GM18520 (cell line): ENCODE measurements around the gene PTK7.
A peak's percentile ranks its signal among the peaks of the same experiment; 100 is the strongest.
"Not testable (repeated sequence)": the region's sequence is repeated elsewhere in the genome, so short reads cannot be mapped to it uniquely, and the experiment has no call there.

ENCODE experiments used
- ATAC-seq: cut with Tn5 transposase; IDR thresholded peaks from one replicate; pipeline ENCODE4 v1.9.1; 2021; ENCODE audit not compliant: unreplicated experiment

The PTK7 gene

GRCh38 chr6:43053545-43054205, 22.4 kb upstream of the PTK7 start, which contains the start of gene CUL7:
Gene CUL7, minus strand, starts transcription at chr6:43053851. Its CDS starts 1,063 bp downstream, at chr6:43052788.
- peak; percentile 81 for ATAC-seq

DNA sequence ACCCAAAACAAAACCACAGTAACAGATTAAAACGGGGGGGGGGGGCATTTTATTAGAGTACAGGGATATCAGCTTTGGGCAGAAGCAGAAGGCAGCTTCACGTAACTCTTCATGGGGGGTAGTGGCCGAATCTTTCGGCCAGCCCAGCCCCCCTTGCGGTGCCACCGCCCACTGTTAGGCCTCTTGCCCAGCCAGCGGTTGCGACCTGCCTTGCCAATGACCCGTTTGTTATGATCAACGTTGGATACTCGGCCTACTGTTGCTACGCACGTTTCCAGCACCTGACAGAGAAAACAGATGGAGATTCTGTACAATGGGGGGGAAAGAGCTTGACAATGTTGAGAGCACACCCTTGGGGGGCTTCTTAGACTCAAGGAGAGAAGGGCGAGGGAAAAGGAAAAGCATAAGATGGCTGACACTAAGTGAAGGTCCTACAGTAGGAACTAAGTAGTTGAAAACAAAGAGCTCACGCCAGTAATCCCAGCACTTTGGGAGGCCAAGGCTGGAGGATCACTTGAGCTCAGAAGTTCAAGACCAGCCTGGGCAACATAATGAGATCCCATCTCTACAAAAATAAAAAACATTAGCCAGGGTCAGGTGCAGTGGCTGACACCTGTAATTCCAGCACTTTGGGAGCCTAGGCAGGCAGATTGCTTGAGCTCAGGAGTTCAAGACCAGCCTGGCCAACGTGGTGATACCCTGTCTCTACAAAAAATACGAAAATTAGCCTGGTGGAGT, 21.7 kb upstream of the PTK7 start:
- ATAC-seq: no peak

DNA sequence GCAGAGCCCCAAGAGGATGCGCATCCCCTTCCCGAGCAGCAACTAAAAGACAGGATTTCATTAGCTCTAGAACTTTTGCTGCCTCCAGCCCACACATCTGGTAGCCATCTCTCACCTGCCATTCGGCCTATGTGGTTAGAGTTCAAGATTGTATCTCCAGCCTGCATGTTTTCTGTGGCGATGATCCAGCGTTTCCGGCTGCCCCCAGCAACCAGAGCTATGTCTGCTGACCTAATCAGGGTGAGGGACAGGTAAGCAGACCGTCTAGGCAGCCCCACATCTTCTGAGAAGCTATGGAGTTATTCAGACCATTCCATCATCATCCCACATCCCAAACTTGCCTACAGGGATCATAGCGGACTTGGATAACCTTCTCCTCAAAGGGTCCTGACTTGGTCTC, 20.1 kb upstream of the PTK7 start:
- ATAC-seq: no peak

DNA sequence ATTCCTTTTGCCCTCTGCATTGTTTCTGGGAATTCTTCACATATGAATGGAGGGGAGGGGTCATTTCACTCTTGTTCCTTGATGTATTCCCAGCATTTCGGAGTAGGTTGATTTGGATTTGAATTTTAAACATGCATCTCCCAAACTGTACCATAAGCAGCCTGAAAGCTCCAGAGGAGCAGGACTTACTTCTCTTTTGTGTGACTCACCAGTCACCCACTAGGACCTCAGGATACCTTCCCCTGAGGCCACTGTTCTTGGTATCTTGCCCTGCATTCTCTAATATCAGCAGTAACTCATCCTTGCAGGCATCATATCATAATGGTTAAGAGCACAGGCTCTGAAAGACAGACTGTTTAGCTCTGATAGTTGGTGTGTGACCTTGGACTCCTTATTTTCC, 17.6 kb upstream of the PTK7 start:
- no peak for ATAC-seq

GRCh38 chr6:43059168-43060033, 16.7 kb upstream of the PTK7 start, which contains the start of the genes KLC4 and MRPL2:
Gene KLC4, plus strand, starts transcription at chr6:43059631. Its CDS starts 1,705 bp downstream, at chr6:43061336.
Gene MRPL2, minus strand, starts transcription at chr6:43059434. Its CDS starts 53 bp downstream, at chr6:43059381.
- ATAC-seq: peak; percentile 95

DNA sequence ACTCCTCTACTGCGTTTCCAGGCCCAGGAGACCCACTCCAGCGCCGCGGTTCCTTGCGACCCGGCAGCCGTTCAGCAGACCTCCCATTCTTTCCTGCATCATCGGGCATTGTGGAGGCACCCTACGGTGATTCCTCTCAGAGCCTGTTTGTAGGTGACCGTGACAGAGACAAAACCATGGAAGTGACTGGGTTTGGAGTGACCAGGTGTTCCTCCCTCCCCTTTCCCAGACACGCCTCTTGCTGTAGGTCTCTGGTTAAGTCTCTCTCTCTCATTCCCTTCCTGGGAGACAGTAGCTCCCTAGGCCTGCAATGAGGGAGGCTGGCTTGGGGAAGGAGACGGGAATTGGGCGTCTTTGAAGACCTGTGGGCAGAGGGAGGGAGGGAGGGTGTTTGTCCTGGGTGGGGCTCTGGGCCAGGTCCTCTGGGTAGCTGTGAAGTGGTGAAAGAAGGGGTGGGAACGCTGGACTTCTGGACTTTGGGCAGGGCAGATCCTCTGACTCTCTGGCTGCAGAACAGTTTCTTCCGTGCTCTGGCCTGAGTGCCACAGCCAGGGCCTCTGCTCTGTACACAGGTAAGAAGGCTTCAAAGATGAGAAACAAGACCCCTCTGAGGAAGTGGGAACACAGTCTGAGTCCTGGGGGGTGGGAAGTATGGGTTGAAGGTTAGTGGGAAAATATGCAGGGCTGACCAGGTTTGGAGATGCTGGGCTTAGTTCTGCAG, 15.9 kb upstream of the PTK7 start:
- no peak for ATAC-seq

DNA sequence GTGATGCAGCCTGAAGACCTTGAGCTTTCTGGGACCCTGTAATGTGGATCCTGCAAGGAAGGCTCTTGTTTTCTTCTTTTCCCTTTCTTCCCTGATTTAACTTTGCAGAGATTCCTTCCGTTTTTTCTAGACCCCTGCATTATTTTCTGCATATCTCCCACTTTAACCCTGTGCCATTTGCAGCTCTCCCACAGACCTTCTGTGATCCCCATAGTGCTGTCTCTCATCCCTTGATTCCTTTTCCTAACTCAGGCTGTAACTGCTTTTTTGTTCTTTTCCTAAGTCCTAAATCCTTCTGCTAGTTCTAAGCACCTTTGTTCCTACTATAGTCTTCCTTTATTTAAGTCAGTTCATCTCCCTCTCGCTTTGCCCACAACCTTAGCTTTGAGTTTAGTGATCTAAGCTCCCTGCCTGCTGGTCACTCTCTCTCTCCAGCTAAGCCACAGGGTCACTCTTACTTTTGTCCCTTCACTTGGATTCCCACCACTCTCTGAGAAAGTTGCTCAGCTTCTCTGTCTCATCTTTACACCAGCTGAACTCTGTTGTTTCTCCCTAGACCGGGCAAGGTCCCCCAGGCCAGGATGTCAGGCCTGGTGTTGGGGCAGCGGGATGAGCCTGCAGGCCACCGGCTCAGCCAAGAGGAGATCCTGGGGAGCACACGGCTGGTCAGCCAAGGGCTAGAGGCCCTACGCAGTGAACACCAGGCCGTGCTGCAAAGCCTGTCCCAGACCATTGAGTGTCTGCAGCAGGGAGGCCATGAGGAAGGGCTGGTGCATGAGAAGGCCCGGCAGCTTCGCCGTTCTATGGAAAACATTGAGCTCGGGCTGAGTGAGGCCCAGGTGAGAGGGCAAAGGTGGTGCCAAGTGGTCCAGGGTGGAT, 15.1 kb upstream of the PTK7 start:
- no peak for ATAC-seq

GRCh38 chr6:43061861-43062260, 14.3 kb upstream of the PTK7 start:
- no peak for ATAC-seq

- ATAC-seq: no peak
These were observed 13.3 kb upstream of the PTK7 start for GRCh38 chr6:43062818-43063217.

DNA sequence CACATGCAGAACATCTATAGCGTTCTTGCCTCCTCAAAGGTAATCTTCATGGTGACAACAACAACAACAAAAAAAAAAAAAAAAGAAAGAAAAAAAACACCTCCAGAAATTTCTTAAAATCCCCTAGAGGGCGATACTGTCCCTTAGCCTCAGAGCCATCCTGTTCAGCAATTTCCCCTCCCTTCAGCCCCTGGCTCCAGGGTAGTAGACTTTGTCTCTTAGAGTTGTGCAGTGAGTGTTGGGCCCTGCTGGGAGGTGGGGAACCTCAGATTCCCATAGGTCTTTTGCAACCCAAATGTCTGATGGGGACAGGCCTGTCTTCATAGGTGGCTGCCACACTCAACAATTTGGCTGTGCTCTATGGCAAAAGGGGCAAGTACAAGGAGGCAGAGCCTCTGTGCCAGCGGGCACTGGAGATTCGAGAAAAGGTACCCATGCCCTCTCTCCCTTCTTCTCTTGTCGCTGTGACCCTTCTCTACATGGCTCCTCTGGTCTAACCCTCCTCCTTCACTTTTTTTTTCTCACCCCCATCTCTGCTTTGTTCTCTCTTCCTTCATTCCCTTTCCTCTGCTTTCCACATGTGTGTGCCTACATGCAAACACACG, 6.0 kb upstream of the PTK7 start:
- ATAC-seq: no peak

- ATAC-seq: no peak
These were observed 1.1 kb upstream of the PTK7 start for GRCh38 chr6:43074847-43075669.

DNA sequence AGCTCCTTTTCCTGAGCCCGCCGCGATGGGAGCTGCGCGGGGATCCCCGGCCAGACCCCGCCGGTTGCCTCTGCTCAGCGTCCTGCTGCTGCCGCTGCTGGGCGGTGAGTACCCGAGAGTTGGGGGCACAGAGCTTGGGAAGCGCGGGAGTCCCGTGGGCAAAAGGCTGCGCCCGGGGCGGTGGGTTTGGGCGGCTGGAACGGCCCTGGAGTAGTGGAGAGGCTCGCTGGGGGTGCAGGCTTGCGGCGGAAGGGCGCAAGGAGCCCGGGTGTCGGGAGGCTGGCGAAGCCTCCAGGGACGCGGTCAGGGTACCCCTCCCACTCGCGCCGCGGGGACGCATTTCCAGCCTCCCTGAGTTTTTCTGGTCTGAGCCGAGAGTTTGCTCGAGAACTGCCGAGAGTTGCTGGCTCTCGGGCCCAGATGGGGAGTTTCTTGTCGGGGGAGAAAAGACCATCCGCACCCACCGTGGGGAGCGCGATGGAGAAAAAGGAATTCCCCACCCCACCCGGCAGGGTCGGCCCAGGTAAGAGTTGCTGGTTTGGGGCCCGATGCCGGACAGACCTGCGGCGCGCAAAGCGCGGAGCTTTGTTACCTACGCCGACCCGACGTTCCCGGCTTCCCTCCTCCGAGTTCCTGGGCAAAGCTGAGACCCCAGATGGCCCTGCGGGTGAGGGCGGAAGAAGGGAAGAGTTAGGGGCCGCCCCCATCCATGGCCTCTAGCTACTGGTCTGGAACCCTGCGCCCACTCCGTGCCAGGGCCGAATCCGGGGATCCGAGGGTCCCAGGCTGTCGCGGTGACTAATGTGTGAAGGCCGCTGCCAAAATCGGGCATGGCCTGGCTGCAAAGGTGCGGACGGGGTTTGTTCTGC, 584 bp downstream of the PTK7 start:
- no peak for ATAC-seq

DNA sequence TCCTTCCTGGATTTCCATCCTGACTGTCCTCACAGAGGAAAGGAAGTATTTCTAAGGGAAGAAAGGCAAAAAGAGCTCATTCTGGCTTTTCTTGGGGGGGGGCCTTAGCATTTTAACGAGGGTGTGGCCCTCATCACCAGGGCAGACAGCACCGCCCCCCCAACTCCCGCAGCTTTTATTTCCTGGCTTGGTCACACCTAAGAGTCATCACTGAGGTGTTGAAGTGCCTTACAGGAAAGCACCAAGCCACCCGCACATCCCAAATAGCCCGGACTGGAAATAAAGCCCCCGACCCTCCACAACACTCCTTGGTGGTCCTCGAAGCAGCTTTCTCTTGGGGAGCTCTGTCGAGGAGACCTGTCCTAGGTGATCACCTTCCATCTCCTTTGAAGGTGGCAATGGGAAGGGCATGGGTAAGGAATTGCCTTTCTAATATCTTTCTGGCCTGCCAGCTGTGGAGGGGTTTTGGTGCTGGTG, 1.3 kb downstream of the PTK7 start:
- ATAC-seq: no peak

DNA sequence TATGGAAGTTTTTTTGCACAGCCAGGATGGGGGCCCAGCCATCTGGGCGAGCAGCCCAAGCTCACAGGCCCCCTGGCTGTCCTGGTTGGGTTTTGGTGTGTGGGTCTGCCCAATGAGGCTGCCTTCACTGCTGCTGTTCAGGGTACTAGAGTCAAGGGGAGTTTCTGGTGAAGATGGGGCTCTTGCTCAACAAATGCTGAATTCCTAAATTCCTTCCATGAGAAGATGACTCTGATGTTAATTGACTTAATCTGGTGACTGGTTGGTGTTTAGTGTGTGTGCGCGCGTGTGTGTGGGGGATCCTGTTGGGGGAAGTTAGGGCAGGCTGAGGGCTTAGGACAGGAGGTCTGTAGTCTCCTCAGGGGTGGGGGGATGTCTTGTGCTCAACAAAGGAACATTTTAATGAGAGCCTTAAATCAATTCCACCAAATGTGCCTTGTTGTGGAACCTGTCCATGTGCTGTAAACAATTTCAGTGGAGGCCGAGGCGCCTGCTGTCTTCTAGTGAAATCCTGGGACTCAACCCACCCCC, 1.9 kb downstream of the PTK7 start:
- no peak for ATAC-seq

- ATAC-seq: no peak
These were observed 2.6 kb downstream of the PTK7 start for GRCh38 chr6:43078691-43079090.

GRCh38 chr6:43081043-43081442, 4.9 kb downstream of the PTK7 start:
- no peak for ATAC-seq

DNA sequence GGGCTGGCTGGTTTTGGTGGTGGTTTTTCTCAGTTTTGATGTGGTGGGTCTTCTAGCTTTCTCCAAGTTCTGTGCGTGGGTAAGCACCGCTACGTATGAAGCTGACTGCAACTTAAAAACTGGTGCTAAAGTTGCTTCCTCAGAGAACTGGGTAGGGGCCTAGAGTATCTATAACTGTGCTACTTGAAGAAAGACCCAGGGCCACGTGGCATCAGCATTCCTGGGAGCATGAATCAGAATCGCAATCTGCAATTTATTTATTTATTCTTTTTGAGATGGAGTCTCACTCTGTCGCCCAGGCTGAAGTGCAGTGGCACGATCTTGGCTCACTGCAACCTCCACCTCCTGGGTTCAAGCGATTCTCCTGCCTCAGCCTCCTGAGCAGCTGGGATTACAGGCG, 5.8 kb downstream of the PTK7 start:
- not testable (repeated sequence) for ATAC-seq
